Esophagus muscularis mucosa (tissue), 3 donors: ENCODE results near the gene ACACB.

ENCODE experiments used
- POLR2A ChIP-seq: fragments of 450-650 bp; IDR thresholded peaks from one replicate; pipeline ENCODE4 v1.6.1; 2017; ENCODE audit warnings: antibody characterized with exemption, moderate library complexity, mild to moderate bottlenecking, low read depth
- TF ChIP-seq, protein P1 (sequence below), 3 experiments: fragments of 200-600 bp in 2 of 3; fragments of 450-650 bp in 1 of 3; sonication (generic) in 2 of 3; IDR thresholded peaks; one replicate each; pipeline ENCODE4 v1.5.1; 2017 to 2019; ENCODE audit warnings: antibody characterized with exemption in 3 of 3, mild to moderate bottlenecking in 2 of 3, moderate library complexity in 1 of 3

DNA sequence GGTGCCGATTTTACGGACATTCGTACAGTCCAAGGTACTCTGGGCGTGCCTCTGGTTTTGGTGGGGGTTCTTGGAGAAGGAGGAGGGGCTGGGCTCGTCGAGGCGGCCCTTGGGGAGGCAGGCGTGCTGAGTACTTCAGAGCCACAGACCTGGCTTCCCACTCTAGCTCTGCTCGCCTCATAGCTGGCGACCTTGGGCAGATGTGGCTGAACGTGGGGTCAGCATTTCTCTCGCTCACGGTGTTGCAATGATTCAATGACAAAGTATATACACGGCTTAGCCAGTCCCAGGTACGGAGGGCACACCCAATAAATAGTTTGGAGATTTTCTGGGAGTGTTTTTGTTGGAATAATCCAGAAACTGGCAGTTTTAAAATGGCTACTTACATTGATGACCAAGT is 117.6 kb downstream of the ACACB start:
- TF ChIP-seq, protein P1, sequence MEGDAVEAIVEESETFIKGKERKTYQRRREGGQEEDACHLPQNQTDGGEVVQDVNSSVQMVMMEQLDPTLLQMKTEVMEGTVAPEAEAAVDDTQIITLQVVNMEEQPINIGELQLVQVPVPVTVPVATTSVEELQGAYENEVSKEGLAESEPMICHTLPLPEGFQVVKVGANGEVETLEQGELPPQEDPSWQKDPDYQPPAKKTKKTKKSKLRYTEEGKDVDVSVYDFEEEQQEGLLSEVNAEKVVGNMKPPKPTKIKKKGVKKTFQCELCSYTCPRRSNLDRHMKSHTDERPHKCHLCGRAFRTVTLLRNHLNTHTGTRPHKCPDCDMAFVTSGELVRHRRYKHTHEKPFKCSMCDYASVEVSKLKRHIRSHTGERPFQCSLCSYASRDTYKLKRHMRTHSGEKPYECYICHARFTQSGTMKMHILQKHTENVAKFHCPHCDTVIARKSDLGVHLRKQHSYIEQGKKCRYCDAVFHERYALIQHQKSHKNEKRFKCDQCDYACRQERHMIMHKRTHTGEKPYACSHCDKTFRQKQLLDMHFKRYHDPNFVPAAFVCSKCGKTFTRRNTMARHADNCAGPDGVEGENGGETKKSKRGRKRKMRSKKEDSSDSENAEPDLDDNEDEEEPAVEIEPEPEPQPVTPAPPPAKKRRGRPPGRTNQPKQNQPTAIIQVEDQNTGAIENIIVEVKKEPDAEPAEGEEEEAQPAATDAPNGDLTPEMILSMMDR (IDR thresholded peaks at IDR 0.05) = no peak
- no peak for TF ChIP-seq POLR2A
